HG03097 (cell line): ENCODE data around the gene BABAM2.
"Not testable (repeated sequence)": the region's sequence is repeated elsewhere in the genome, so short reads cannot be mapped to it uniquely, and the experiment has no call there.

ENCODE experiments used
- ATAC-seq: cut with Tn5 transposase; IDR thresholded peaks from one replicate; pipeline ENCODE4 v1.9.1; 2021; ENCODE audit not compliant: unreplicated experiment, low FRiP score

BABAM2 gene

GRCh38 chr2:28224648-28225472, 334.3 kb downstream of the BABAM2 start:
- no peak for ATAC-seq

GRCh38 chr2:28225473-28226080, 335.0 kb downstream of the BABAM2 start:
- ATAC-seq: no peak

- ATAC-seq: no peak
Measured at GRCh38 chr2:28226558-28226957, 336.0 kb downstream of the BABAM2 start.

GRCh38 chr2:28227498-28227897, 337.0 kb downstream of the BABAM2 start:
- no peak for ATAC-seq

GRCh38 chr2:28228434-28228995, 338.0 kb downstream of the BABAM2 start:
- ATAC-seq: no peak

- no peak for ATAC-seq
Measured at GRCh38 chr2:28231110-28231631, 340.6 kb downstream of the BABAM2 start.

GRCh38 chr2:28232295-28232694, 341.8 kb downstream of the BABAM2 start:
- no peak for ATAC-seq

- ATAC-seq: no peak
Measured at GRCh38 chr2:28233164-28233676, 342.7 kb downstream of the BABAM2 start.

- ATAC-seq: no peak
Measured at GRCh38 chr2:28234807-28235206, 344.3 kb downstream of the BABAM2 start.

- ATAC-seq: no peak
Measured at GRCh38 chr2:28239207-28239606, 348.7 kb downstream of the BABAM2 start.

- no peak for ATAC-seq
Measured at GRCh38 chr2:28240937-28241336, 350.4 kb downstream of the BABAM2 start.

GRCh38 chr2:28247290-28247689, 356.8 kb downstream of the BABAM2 start:
- ATAC-seq: no peak

- no peak for ATAC-seq
Measured at GRCh38 chr2:28247734-28248133, 357.2 kb downstream of the BABAM2 start.

- no peak for ATAC-seq
Measured at GRCh38 chr2:28248511-28248910, 358.0 kb downstream of the BABAM2 start.

GRCh38 chr2:28250006-28250405, 359.5 kb downstream of the BABAM2 start:
- no peak for ATAC-seq

- no peak for ATAC-seq
Measured at GRCh38 chr2:28251337-28251736, 360.8 kb downstream of the BABAM2 start.

- peak; percentile 88 for ATAC-seq
Measured at GRCh38 chr2:28252311-28252710, 361.8 kb downstream of the BABAM2 start.

- ATAC-seq: no peak
Measured at GRCh38 chr2:28253543-28253942, 363.0 kb downstream of the BABAM2 start.

- ATAC-seq: not testable (repeated sequence)
Measured at GRCh38 chr2:28255231-28255630, 364.7 kb downstream of the BABAM2 start.

- ATAC-seq: no peak
Measured at GRCh38 chr2:28257182-28257581, 366.7 kb downstream of the BABAM2 start.

- not testable (repeated sequence) for ATAC-seq
Measured at GRCh38 chr2:28259226-28259625, 368.7 kb downstream of the BABAM2 start.
